Measurements from ENCODE around the gene MAPK11. TPM values are rescaled to one million over a fixed set of nuclear protein-coding genes. Genes with fewer than 3 reads are reported as not detected.

MAPK11 gene
- total RNA-seq, 1 donor from 2014 or later = 11.3 TPM

DNA sequence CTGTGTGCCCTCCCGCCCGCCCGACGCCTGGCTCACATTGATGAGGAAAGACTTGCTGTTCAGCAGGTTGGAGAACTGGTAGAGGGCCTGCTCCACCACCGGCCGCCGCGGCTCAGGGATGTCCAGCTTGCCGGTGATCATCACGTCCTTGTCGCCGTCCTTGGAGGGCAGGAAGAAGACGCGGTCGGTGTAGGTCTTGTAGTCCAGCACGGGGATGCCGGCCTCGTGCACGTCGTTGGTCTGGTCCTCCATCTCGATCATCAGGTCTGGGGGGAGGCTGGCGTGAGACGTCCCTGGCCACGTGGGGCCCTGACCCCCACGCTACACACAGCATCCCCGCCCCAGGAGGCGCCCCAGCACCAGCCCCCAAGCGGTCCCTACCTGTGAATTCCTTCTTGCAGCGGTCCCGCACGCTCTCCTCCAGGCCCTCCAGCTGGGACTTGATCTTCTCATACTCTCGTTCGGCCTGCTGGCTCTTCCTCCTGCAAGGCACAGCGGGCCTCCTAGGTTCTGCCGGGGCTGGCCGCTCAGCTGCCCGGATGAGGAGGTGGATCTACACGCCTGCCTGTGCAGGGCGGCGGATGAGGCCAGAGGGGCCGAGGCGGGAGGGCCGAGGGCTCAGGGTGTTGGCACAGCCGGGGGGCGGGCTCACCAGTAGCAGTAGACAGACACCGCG is 10.7 kb upstream of the MAPK11 start:
- H3K4me1 Mint-ChIP-seq = no peaks in the 10 kb centered on the region
- no peaks in the 10 kb centered on the region for H3K9me3 Mint-ChIP-seq
- H3K27me3 Mint-ChIP-seq = no peaks in the 10 kb centered on the region
- DNase-seq (no peak), ATAC-seq (ENCODE audit: low read depth) (no peak)
- no peak for TF ChIP-seq CTCF (IDR thresholded peaks at IDR 0.05)
- ChIA-PET CTCF (no interaction called here), POLR2A (no interaction called here)
- no peak overlapping the region for H3K4me3 Mint-ChIP-seq
- intact Hi-C loops (cut with micrococcal nuclease) = no loop called here
- H3K27ac Mint-ChIP-seq = no peak overlapping the region
- peaks cover 4% of the 10 kb centered on the region for H3K36me3 Mint-ChIP-seq (ENCODE audit: low read depth)

GRCh38 chr22:50280022-50280707 is 10.0 kb upstream of the MAPK11 start:
- no peak overlapping the region for H3K27ac Mint-ChIP-seq
- H3K9me3 Mint-ChIP-seq = no peaks in the 10 kb centered on the region
- DNase-seq = no peak
- no peaks in the 10 kb centered on the region for H3K27me3 Mint-ChIP-seq
- TF ChIP-seq CTCF (IDR thresholded peaks at IDR 0.05) = no peak
- POLR2A ChIA-PET = no interaction called here
- intact Hi-C loops (cut with micrococcal nuclease) = no loop called here
- CTCF ChIA-PET = no interaction called here
- peaks cover 4% of the 10 kb centered on the region for H3K36me3 Mint-ChIP-seq (ENCODE audit: low read depth)
- H3K4me1 Mint-ChIP-seq = no peaks in the 10 kb centered on the region
- no peak for ATAC-seq (ENCODE audit: low read depth)
- no peak overlapping the region for H3K4me3 Mint-ChIP-seq

DNA sequence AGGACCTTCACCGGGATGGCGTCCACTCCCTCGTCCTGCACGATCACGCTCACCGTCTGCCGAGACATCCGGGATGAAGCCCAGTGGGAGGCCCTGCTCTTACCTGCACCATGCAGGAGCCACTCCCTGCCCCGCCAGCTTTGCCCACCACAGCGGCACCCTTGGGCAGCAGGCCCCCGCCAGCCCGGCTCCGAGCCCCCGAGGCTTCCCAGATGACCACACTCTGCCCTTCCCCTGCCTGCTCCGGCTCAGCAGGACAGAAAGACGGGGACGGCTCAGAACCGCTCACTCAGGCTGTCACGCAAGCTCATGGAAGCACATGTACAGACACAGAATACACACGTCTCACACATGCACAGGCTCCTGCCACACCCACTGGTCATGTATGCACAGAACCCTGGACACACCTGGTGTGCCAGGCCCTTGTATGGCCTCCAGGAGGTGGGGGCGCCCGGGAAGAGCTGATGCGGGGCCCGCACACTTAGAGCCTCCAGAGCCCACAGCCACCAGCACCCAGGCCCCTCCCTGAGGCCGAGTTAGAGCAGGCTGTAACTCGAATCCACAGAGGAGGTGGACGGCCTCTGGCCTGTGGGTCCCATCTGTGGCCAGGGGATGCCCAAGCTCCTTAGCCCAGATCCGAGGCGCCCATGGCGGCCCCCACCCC is 8.9 kb upstream of the MAPK11 start:
- ATAC-seq (ENCODE audit: low read depth) (no peak), DNase-seq (no peak)
- Mint-ChIP-seq H3K4me1 (peaks cover 2% of the 10 kb centered on the region), H3K27me3 (no peaks in the 10 kb centered on the region), H3K9me3 (no peaks in the 10 kb centered on the region), H3K36me3 (ENCODE audit: low read depth) (peaks cover 4% of the 10 kb centered on the region), H3K4me3 (no peak overlapping the region), H3K27ac (no peak overlapping the region)
- ChIA-PET POLR2A (interaction anchor here (1.1 kb wide), 1 partner anchor 15 kb away, joined by 4 read pairs; no protein-coding TSS in a partner anchor), CTCF (no interaction called here)
- TF ChIP-seq CTCF (IDR thresholded peaks at IDR 0.05) = no peak
- intact Hi-C loops (cut with micrococcal nuclease) = no loop called here

DNA sequence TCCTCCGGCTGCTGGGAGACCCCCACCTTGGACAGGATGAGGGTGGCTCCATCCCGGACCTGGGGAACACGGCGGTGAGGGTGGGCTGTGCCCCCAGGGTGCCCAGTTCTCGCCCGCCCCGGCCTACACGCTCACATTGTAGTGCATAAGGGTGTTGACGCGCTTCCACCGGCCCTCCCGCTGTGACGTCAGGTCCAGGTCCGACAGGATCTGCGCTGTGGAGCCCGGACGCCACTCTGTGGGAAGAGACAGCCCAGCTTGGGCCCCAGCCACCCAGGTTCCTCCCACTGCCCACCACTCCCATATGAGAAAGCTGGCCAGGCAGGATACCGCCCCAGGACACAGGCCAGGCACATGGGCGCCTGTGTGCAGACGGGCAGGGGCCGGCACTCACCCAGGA is 8.3 kb upstream of the MAPK11 start:
- DNase-seq (no peak), ATAC-seq (ENCODE audit: low read depth) (no peak)
- no peak overlapping the region for H3K27ac Mint-ChIP-seq
- H3K4me3 Mint-ChIP-seq = no peak overlapping the region
- TF ChIP-seq CTCF (IDR thresholded peaks at IDR 0.05) = no peak
- POLR2A ChIA-PET = interaction anchor here (1.1 kb wide), 1 partner anchor 16 kb away, joined by 4 read pairs; no protein-coding TSS in a partner anchor
- H3K27me3 Mint-ChIP-seq = no peaks in the 10 kb centered on the region
- intact Hi-C loops (cut with micrococcal nuclease) = no loop called here
- H3K4me1 Mint-ChIP-seq = peaks cover 6% of the 10 kb centered on the region
- H3K36me3 Mint-ChIP-seq (ENCODE audit: low read depth) = peaks cover 4% of the 10 kb centered on the region
- H3K9me3 Mint-ChIP-seq = no peaks in the 10 kb centered on the region
- CTCF ChIA-PET = no interaction called here

DNA sequence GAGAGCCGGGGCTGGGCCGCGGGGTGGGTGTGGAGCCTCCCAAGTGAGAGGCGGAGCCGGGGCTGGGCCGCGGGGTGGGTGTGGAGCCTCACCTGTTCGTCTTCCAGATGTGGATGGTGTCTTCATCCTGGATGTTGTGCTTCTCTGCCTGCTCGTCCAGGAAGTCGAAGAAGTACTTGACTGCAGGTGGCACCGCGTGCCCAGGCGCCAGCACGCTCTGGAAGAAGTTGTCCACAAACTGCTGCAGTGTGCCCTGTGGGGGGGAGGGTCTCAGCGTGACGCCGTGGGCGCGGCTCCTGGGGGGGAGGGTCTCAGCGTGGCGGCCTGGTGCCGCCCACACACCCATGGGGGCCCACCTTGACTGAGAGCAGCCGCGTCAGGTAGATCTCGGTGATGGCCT is 7.6 kb upstream of the MAPK11 start:
- intact Hi-C loops (cut with micrococcal nuclease) = no loop called here
- H3K27me3 Mint-ChIP-seq = no peaks in the 10 kb centered on the region
- no peaks in the 10 kb centered on the region for H3K9me3 Mint-ChIP-seq
- DNase-seq (no peak), ATAC-seq (ENCODE audit: low read depth) (no peak)
- peaks cover 9% of the 10 kb centered on the region for H3K4me1 Mint-ChIP-seq
- H3K36me3 Mint-ChIP-seq (ENCODE audit: low read depth) = peaks cover 4% of the 10 kb centered on the region
- no peak overlapping the region for H3K4me3 Mint-ChIP-seq
- no peak for TF ChIP-seq CTCF (IDR thresholded peaks at IDR 0.05)
- CTCF ChIA-PET = no interaction called here
- POLR2A ChIA-PET = no interaction called here
- no peak overlapping the region for H3K27ac Mint-ChIP-seq

Data from activated B cell treated with CpG ODN at 0.5 μM for 24 hours (primary cell).